ENCODE measurements around the gene MEGF6. TPM values are rescaled to one million over a fixed set of nuclear protein-coding genes. Genes with fewer than 3 reads are reported as not detected.

The MEGF6 gene
- polyA plus RNA-seq, 2 donors, result 11.8 to 23.7 TPM

- 50% methylated on average over 17 of the region's 17 CpGs for WGBS, 2 donors
- Histone ChIP-seq H3K36me3 (ENCODE audit: control insufficient read depth in 2 of 2, insufficient read depth in 2 of 2, low read length in 1 of 2) (no peaks in the 10 kb centered on the region), H3K27ac (ENCODE audit: low read depth in 2 of 2, low read length in 1 of 2) (no peak overlapping the region), H3K9me3 (ENCODE audit: control insufficient read depth in 2 of 2, insufficient read depth in 1 of 2, low read depth in 1 of 2, low read length in 1 of 2) (no peaks in the 10 kb centered on the region), H3K27me3 (ENCODE audit: control insufficient read depth in 1 of 2, insufficient read depth in 2 of 2, low read length in 2 of 2) (no peaks in the 10 kb centered on the region), H3K4me3 (ENCODE audit: low read depth in 1 of 2, low read length in 2 of 2) (peak overlapping the region; percentile 57 to 60), H3K4me1 (ENCODE audit: control insufficient read depth in 2 of 2, insufficient read depth in 2 of 2, low read length in 1 of 2) (peaks cover 6 to 33% of the 10 kb centered on the region in 2 donors)
Observed at GRCh38 chr1:3529099-3529729, 82.1 kb downstream of the MEGF6 start.

GRCh38 chr1:3527774-3528173, 83.5 kb downstream of the MEGF6 start:
- Histone ChIP-seq H3K4me1 (ENCODE audit: control insufficient read depth in 2 of 2, insufficient read depth in 2 of 2, low read length in 1 of 2) (peaks cover 6 to 30% of the 10 kb centered on the region in 2 donors), H3K9me3 (ENCODE audit: control insufficient read depth in 2 of 2, insufficient read depth in 1 of 2, low read depth in 1 of 2, low read length in 1 of 2) (no peaks in the 10 kb centered on the region), H3K36me3 (ENCODE audit: control insufficient read depth in 2 of 2, insufficient read depth in 2 of 2, low read length in 1 of 2) (no peaks in the 10 kb centered on the region), H3K4me3 (ENCODE audit: low read depth in 1 of 2, low read length in 2 of 2) (no peak overlapping the region), H3K27me3 (ENCODE audit: control insufficient read depth in 1 of 2, insufficient read depth in 2 of 2, low read length in 2 of 2) (no peaks in the 10 kb centered on the region), H3K27ac (ENCODE audit: low read depth in 2 of 2, low read length in 1 of 2) (no peak overlapping the region)
- 81 to 82% methylated on average over 12 of the region's 12 CpGs for WGBS, 2 donors

GRCh38 chr1:3525551-3526482, 85.5 kb downstream of the MEGF6 start:
- 85 to 88% methylated on average over 24 of the region's 24 CpGs for WGBS, 2 donors
- H3K27me3 ChIP-seq (ENCODE audit: control insufficient read depth in 1 of 2, insufficient read depth in 2 of 2, low read length in 2 of 2), result no peaks in the 10 kb centered on the region
- H3K4me3 ChIP-seq (ENCODE audit: low read depth in 1 of 2, low read length in 2 of 2), result no peak overlapping the region
- H3K9me3 ChIP-seq (ENCODE audit: control insufficient read depth in 2 of 2, insufficient read depth in 1 of 2, low read depth in 1 of 2, low read length in 1 of 2), result no peaks in the 10 kb centered on the region
- no peak overlapping the region for H3K27ac ChIP-seq (ENCODE audit: low read depth in 2 of 2, low read length in 1 of 2)
- H3K4me1 ChIP-seq (ENCODE audit: control insufficient read depth in 2 of 2, insufficient read depth in 2 of 2, low read length in 1 of 2), result peaks cover 6 to 19% of the 10 kb centered on the region in 2 donors
- H3K36me3 ChIP-seq (ENCODE audit: control insufficient read depth in 2 of 2, insufficient read depth in 2 of 2, low read length in 1 of 2), result no peaks in the 10 kb centered on the region

GRCh38 chr1:3524556-3525203, 86.6 kb downstream of the MEGF6 start:
- 90% methylated on average over 20 of the region's 20 CpGs for WGBS, 2 donors
- Histone ChIP-seq H3K36me3 (ENCODE audit: control insufficient read depth in 2 of 2, insufficient read depth in 2 of 2, low read length in 1 of 2) (no peaks in the 10 kb centered on the region), H3K9me3 (ENCODE audit: control insufficient read depth in 2 of 2, insufficient read depth in 1 of 2, low read depth in 1 of 2, low read length in 1 of 2) (no peaks in the 10 kb centered on the region), H3K4me3 (ENCODE audit: low read depth in 1 of 2, low read length in 2 of 2) (no peak overlapping the region), H3K27me3 (ENCODE audit: control insufficient read depth in 1 of 2, insufficient read depth in 2 of 2, low read length in 2 of 2) (no peaks in the 10 kb centered on the region), H3K4me1 (ENCODE audit: control insufficient read depth in 2 of 2, insufficient read depth in 2 of 2, low read length in 1 of 2) (peaks cover under 1 to 14% of the 10 kb centered on the region in 2 donors), H3K27ac (ENCODE audit: low read depth in 2 of 2, low read length in 1 of 2) (no peak overlapping the region)

- Histone ChIP-seq H3K27ac (ENCODE audit: low read depth in 2 of 2, low read length in 1 of 2) (no peak overlapping the region), H3K4me1 (ENCODE audit: control insufficient read depth in 2 of 2, insufficient read depth in 2 of 2, low read length in 1 of 2) (peaks cover 0 to 7% of the 10 kb centered on the region in 2 donors), H3K4me3 (ENCODE audit: low read depth in 1 of 2, low read length in 2 of 2) (no peak overlapping the region), H3K36me3 (ENCODE audit: control insufficient read depth in 2 of 2, insufficient read depth in 2 of 2, low read length in 1 of 2) (no peaks in the 10 kb centered on the region), H3K9me3 (ENCODE audit: control insufficient read depth in 2 of 2, insufficient read depth in 1 of 2, low read depth in 1 of 2, low read length in 1 of 2) (no peaks in the 10 kb centered on the region), H3K27me3 (ENCODE audit: control insufficient read depth in 1 of 2, insufficient read depth in 2 of 2, low read length in 2 of 2) (no peaks in the 10 kb centered on the region)
- WGBS, 2 donors, result 83 to 89% methylated on average over 13 of the region's 13 CpGs
Observed at GRCh38 chr1:3523980-3524379, 87.3 kb downstream of the MEGF6 start.

- Histone ChIP-seq H3K27me3 (ENCODE audit: control insufficient read depth in 1 of 2, insufficient read depth in 2 of 2, low read length in 2 of 2) (no peaks in the 10 kb centered on the region), H3K9me3 (ENCODE audit: control insufficient read depth in 2 of 2, insufficient read depth in 1 of 2, low read depth in 1 of 2, low read length in 1 of 2) (no peaks in the 10 kb centered on the region), H3K4me1 (ENCODE audit: control insufficient read depth in 2 of 2, insufficient read depth in 2 of 2, low read length in 1 of 2) (peaks cover 0 to 3% of the 10 kb centered on the region in 2 donors), H3K4me3 (ENCODE audit: low read depth in 1 of 2, low read length in 2 of 2) (no peak overlapping the region), H3K36me3 (ENCODE audit: control insufficient read depth in 2 of 2, insufficient read depth in 2 of 2, low read length in 1 of 2) (no peaks in the 10 kb centered on the region), H3K27ac (ENCODE audit: low read depth in 2 of 2, low read length in 1 of 2) (no peak overlapping the region)
- 84 to 86% methylated on average over 18 to 19 of the region's 19 CpGs for WGBS, 2 donors
Observed at GRCh38 chr1:3522564-3523265, 88.6 kb downstream of the MEGF6 start.

- H3K27me3 ChIP-seq (ENCODE audit: control insufficient read depth in 1 of 2, insufficient read depth in 2 of 2, low read length in 2 of 2), result no peaks in the 10 kb centered on the region
- no peaks in the 10 kb centered on the region for H3K36me3 ChIP-seq (ENCODE audit: control insufficient read depth in 2 of 2, insufficient read depth in 2 of 2, low read length in 1 of 2)
- H3K9me3 ChIP-seq (ENCODE audit: control insufficient read depth in 2 of 2, insufficient read depth in 1 of 2, low read depth in 1 of 2, low read length in 1 of 2), result no peaks in the 10 kb centered on the region
- no peaks in the 10 kb centered on the region for H3K4me1 ChIP-seq (ENCODE audit: control insufficient read depth in 2 of 2, insufficient read depth in 2 of 2, low read length in 1 of 2)
- no peak overlapping the region for H3K27ac ChIP-seq (ENCODE audit: low read depth in 2 of 2, low read length in 1 of 2)
- no peak overlapping the region for H3K4me3 ChIP-seq (ENCODE audit: low read depth in 1 of 2, low read length in 2 of 2)
- WGBS, 2 donors, result 91% methylated on average over 13 of the region's 13 CpGs
Observed at GRCh38 chr1:3522112-3522511, 89.2 kb downstream of the MEGF6 start.

- H3K36me3 ChIP-seq (ENCODE audit: control insufficient read depth in 2 of 2, insufficient read depth in 2 of 2, low read length in 1 of 2), result no peaks in the 10 kb centered on the region
- H3K4me3 ChIP-seq (ENCODE audit: low read depth in 1 of 2, low read length in 2 of 2), result no peak overlapping the region
- H3K27ac ChIP-seq (ENCODE audit: low read depth in 2 of 2, low read length in 1 of 2), result no peak overlapping the region
- H3K9me3 ChIP-seq (ENCODE audit: control insufficient read depth in 2 of 2, insufficient read depth in 1 of 2, low read depth in 1 of 2, low read length in 1 of 2), result no peaks in the 10 kb centered on the region
- 84 to 89% methylated on average over 16 of the region's 16 CpGs for WGBS, 2 donors
- H3K27me3 ChIP-seq (ENCODE audit: control insufficient read depth in 1 of 2, insufficient read depth in 2 of 2, low read length in 2 of 2), result no peaks in the 10 kb centered on the region
- no peaks in the 10 kb centered on the region for H3K4me1 ChIP-seq (ENCODE audit: control insufficient read depth in 2 of 2, insufficient read depth in 2 of 2, low read length in 1 of 2)
Observed at GRCh38 chr1:3521426-3521825, 89.9 kb downstream of the MEGF6 start.

Measured in esophagus (tissue), 2 donors.